ENCODE measurements around the gene MLLT3. TPM values are rescaled to one million over a fixed set of nuclear protein-coding genes. Genes with fewer than 3 reads are reported as not detected.

MLLT3 gene
- total and polyA plus RNA-seq, 2 of the 13 experiments (the other 11 are each of a cell fraction or from before 2014, with no cell fraction given): 12.3 to 12.6 TPM

GRCh38 chr9:20559231-20559890 is 62.9 kb downstream of the MLLT3 start:
- FAIRE-seq (no peak), ATAC-seq (no peak), DNase-seq (ENCODE audit: low spot score) (no peak)
- H4K20me1 ChIP-seq (ENCODE audit: insufficient read depth, low read length): no peaks in the 10 kb centered on the region
- in situ Hi-C loops (cut with HindIII; ENCODE audit: extremely low pct_ligation_motif_present, low pct_unique_long_range_greater_than_20kb) (loop anchor here (10.0 kb wide), 1 partner anchor 45 kb away; no protein-coding TSS in a partner anchor), intact Hi-C loops (cut with micrococcal nuclease; ENCODE audit: unreplicated experiment) (no loop called here)
- no peaks in the 10 kb centered on the region for H3K9me3 ChIP-seq (ENCODE audit: low read length)
- no peaks in the 10 kb centered on the region for H3K79me2 ChIP-seq (ENCODE audit: insufficient read depth, low read length)
- BruUV-seq (replicated peaks): no TSS peak
- TF ChIP-seq ZNF577 (CRISPR knock-in tag; IDR thresholded peaks at IDR 0.05; ENCODE audit: borderline replicate concordance, low read depth) (no peak), BRCA1 (CRISPR knock-in tag; IDR thresholded peaks at IDR 0.05) (no peak), BHLHE40 (IDR thresholded peaks at IDR 0.05; ENCODE audit: low read length) (no peak), PBX3 (CRISPR knock-in tag; IDR thresholded peaks at IDR 0.05; ENCODE audit: borderline replicate concordance) (no peak)
- H2AFZ ChIP-seq (ENCODE audit: low read length): no peak overlapping the region
- POLR2A ChIA-PET: no interaction called here
- no peaks in the 10 kb centered on the region for H3K27me3 ChIP-seq (ENCODE audit: control insufficient read depth in 1 of 2, insufficient read depth in 2 of 2, low read length in 2 of 2)
- CTCF ChIA-PET (ENCODE audit: low intra/inter-chr PET ratio, low total read pairs): no interaction called here
- no peak overlapping the region for H3K4me2 ChIP-seq (ENCODE audit: low read depth, low read length)
- 46% methylated on average over 1 of the region's 1 CpG for WGBS (ENCODE audit: low lambda C conversion rate)
- H3K27ac ChIP-seq (ENCODE audit: extremely low read length, insufficient read depth, low read length): no peak overlapping the region
- no peak overlapping the region for H3K9ac ChIP-seq (ENCODE audit: insufficient read depth, low read depth, low read length)
- H3K4me3 ChIP-seq (replicated peaks in 1 of 3; ENCODE audit: insufficient read depth in 1 of 3, low read depth in 2 of 3, low read length in 3 of 3): no peak overlapping the region
- no peaks in the 10 kb centered on the region for H3K4me1 ChIP-seq (ENCODE audit: insufficient read depth, low read length)
- H3K36me3 ChIP-seq (replicated peaks in 1 of 2; ENCODE audit: control insufficient read depth in 1 of 2, insufficient read depth in 2 of 2, low read length in 2 of 2): no peaks in the 10 kb centered on the region

GRCh38 chr9:20558566-20559016 is 63.7 kb downstream of the MLLT3 start:
- no peak overlapping the region for H2AFZ ChIP-seq (ENCODE audit: low read length)
- FAIRE-seq: no peak
- intact Hi-C loops (cut with micrococcal nuclease; ENCODE audit: unreplicated experiment): no loop called here
- in situ Hi-C loops (cut with HindIII; ENCODE audit: extremely low pct_ligation_motif_present, low pct_unique_long_range_greater_than_20kb): loop anchor here (10.0 kb wide), 1 partner anchor 46 kb away; no protein-coding TSS in a partner anchor
- H3K9me3 ChIP-seq (ENCODE audit: low read length): no peaks in the 10 kb centered on the region
- no peaks in the 10 kb centered on the region for H3K27me3 ChIP-seq (ENCODE audit: control insufficient read depth in 1 of 2, insufficient read depth in 2 of 2, low read length in 2 of 2)
- POLR2A ChIA-PET: no interaction called here
- H3K79me2 ChIP-seq (ENCODE audit: insufficient read depth, low read length): no peaks in the 10 kb centered on the region
- no peak for ATAC-seq
- CTCF ChIA-PET (ENCODE audit: low intra/inter-chr PET ratio, low total read pairs): no interaction called here
- BruUV-seq (replicated peaks): no TSS peak
- H3K36me3 ChIP-seq (replicated peaks in 1 of 2; ENCODE audit: control insufficient read depth in 1 of 2, insufficient read depth in 2 of 2, low read length in 2 of 2): no peaks in the 10 kb centered on the region
- no peak overlapping the region for H3K4me2 ChIP-seq (ENCODE audit: low read depth, low read length)
- H4K20me1 ChIP-seq (ENCODE audit: insufficient read depth, low read length): no peaks in the 10 kb centered on the region; the same call in 1 of the 2 replicates
- no peak overlapping the region for H3K4me3 ChIP-seq (replicated peaks in 1 of 3; ENCODE audit: insufficient read depth in 1 of 3, low read depth in 2 of 3, low read length in 3 of 3)
- DNase-seq (ENCODE audit: low spot score): no peak
- no peak overlapping the region for H3K27ac ChIP-seq (ENCODE audit: extremely low read length, insufficient read depth, low read length)
- H3K9ac ChIP-seq (ENCODE audit: insufficient read depth, low read depth, low read length): no peak overlapping the region
- 36% methylated on average over 2 of the region's 2 CpGs for WGBS (ENCODE audit: low lambda C conversion rate)
- H3K4me1 ChIP-seq (ENCODE audit: insufficient read depth, low read length): peaks cover 6% of the 10 kb centered on the region
- TF ChIP-seq ZNF296 (CRISPR knock-in tag; conservative IDR thresholded peaks at IDR 0.05) (no peak), HHEX (CRISPR knock-in tag; IDR thresholded peaks at IDR 0.05) (no peak), CENPT (CRISPR knock-in tag; IDR thresholded peaks at IDR 0.05; ENCODE audit: low read depth) (no peak), MED8 (CRISPR knock-in tag; IDR thresholded peaks at IDR 0.05; ENCODE audit: insufficient replicate concordance) (no peak), SPEN (CRISPR knock-in tag; IDR thresholded peaks at IDR 0.05; ENCODE audit: low read depth) (no peak), ZBTB34 (CRISPR knock-in tag; IDR thresholded peaks at IDR 0.05) (no peak), GPBP1L1 (CRISPR knock-in tag; IDR thresholded peaks at IDR 0.05) (no peak), ZNF292 (CRISPR knock-in tag; IDR thresholded peaks at IDR 0.05; ENCODE audit: borderline replicate concordance, low read depth) (no peak), ZNF367 (CRISPR knock-in tag; IDR thresholded peaks at IDR 0.05; ENCODE audit: borderline replicate concordance) (no peak), ZMAT3 (CRISPR knock-in tag; conservative IDR thresholded peaks at IDR 0.05) (no peak)

All from HepG2 (cell line).